ENCODE results near the gene CCNG2.

CCNG2 gene

GRCh38 chr4:77175201-77175611 is 18.2 kb downstream of the CCNG2 start:
- no peak for DNase-seq (ENCODE audit: low read depth in 2 of 2)

- DNase-seq (ENCODE audit: low read depth in 2 of 2), result no peak
Measured at GRCh38 chr4:77176640-77177039, 19.6 kb downstream of the CCNG2 start.

- DNase-seq (ENCODE audit: low read depth in 2 of 2), result no peak
Measured at GRCh38 chr4:77177199-77177598, 20.2 kb downstream of the CCNG2 start.

- no peak for DNase-seq (ENCODE audit: low read depth in 2 of 2)
Measured at GRCh38 chr4:77178560-77178959, 21.6 kb downstream of the CCNG2 start.

- DNase-seq (ENCODE audit: low read depth in 2 of 2), result no peak
Measured at GRCh38 chr4:77179519-77179918, 22.5 kb downstream of the CCNG2 start.

GRCh38 chr4:77181720-77182119 is 24.7 kb downstream of the CCNG2 start:
- no peak for DNase-seq (ENCODE audit: low read depth in 2 of 2)

GRCh38 chr4:77183777-77184420 is 26.9 kb downstream of the CCNG2 start:
- DNase-seq (ENCODE audit: low read depth in 2 of 2), result no peak

- DNase-seq (ENCODE audit: low read depth in 2 of 2), result no peak
Measured at GRCh38 chr4:77184974-77185373, 28.0 kb downstream of the CCNG2 start.

- no peak for DNase-seq (ENCODE audit: low read depth in 2 of 2)
Measured at GRCh38 chr4:77185686-77186085, 28.7 kb downstream of the CCNG2 start.

- DNase-seq (ENCODE audit: low read depth in 2 of 2), result no peak
Measured at GRCh38 chr4:77187322-77187721, 30.3 kb downstream of the CCNG2 start.

- DNase-seq (ENCODE audit: low read depth in 2 of 2), result no peak
Measured at GRCh38 chr4:77188498-77189220, 31.7 kb downstream of the CCNG2 start.

GRCh38 chr4:77189412-77189811 is 32.4 kb downstream of the CCNG2 start:
- no peak for DNase-seq (ENCODE audit: low read depth in 2 of 2)

- no peak for DNase-seq (ENCODE audit: low read depth in 2 of 2)
Measured at GRCh38 chr4:77190053-77190452, 33.0 kb downstream of the CCNG2 start.

GRCh38 chr4:77193046-77193445 is 36.0 kb downstream of the CCNG2 start:
- DNase-seq (ENCODE audit: low read depth in 2 of 2), result no peak

GRCh38 chr4:77193511-77194102 is 36.6 kb downstream of the CCNG2 start:
- peak; percentile 59 to 67 for DNase-seq (ENCODE audit: low read depth in 2 of 2)

- no peak for DNase-seq (ENCODE audit: low read depth in 2 of 2)
Measured at GRCh38 chr4:77194366-77194765, 37.4 kb downstream of the CCNG2 start.

GRCh38 chr4:77194989-77195388 is 38.0 kb downstream of the CCNG2 start:
- DNase-seq (ENCODE audit: low read depth in 2 of 2), result no peak

- DNase-seq (ENCODE audit: low read depth in 2 of 2), result no peak
Measured at GRCh38 chr4:77196866-77197265, 39.9 kb downstream of the CCNG2 start.

- DNase-seq (ENCODE audit: low read depth in 2 of 2), result no peak
Measured at GRCh38 chr4:77197361-77197760, 40.4 kb downstream of the CCNG2 start.

- no peak for DNase-seq (ENCODE audit: low read depth in 2 of 2)
Measured at GRCh38 chr4:77197831-77198230, 40.8 kb downstream of the CCNG2 start.

GRCh38 chr4:77199276-77199675 is 42.3 kb downstream of the CCNG2 start:
- DNase-seq (ENCODE audit: low read depth in 2 of 2), result no peak

GRCh38 chr4:77199701-77200100 is 42.7 kb downstream of the CCNG2 start:
- DNase-seq (ENCODE audit: low read depth in 2 of 2), result no peak

- no peak for DNase-seq (ENCODE audit: low read depth in 2 of 2)
Measured at GRCh38 chr4:77201343-77201742, 44.3 kb downstream of the CCNG2 start.
